ENCODE results near the gene BRSK2.

Gene BRSK2

GRCh38 chr11:1381793-1382425, 7.8 kb upstream of the BRSK2 start:
- Histone ChIP-seq H3K9ac (ENCODE audit: insufficient read length, low read depth) (no peak overlapping the region), H3K4me3 (ENCODE audit: insufficient read length, low read depth) (no peak overlapping the region), H3K36me3 (ENCODE audit: insufficient read depth, insufficient read length, low read length) (no peaks in the 10 kb centered on the region), H3K27me3 (ENCODE audit: insufficient read depth, insufficient read length) (no peaks in the 10 kb centered on the region), H3K4me1 (ENCODE audit: insufficient read depth, insufficient read length) (no peaks in the 10 kb centered on the region), H3K9me3 (ENCODE audit: insufficient read depth, low read length) (no peaks in the 10 kb centered on the region)
- DNase-seq (ENCODE audit: low read depth, low spot score) = no peak
- TF ChIP-seq SUZ12 (IDR thresholded peaks at IDR 0.05; ENCODE audit: extremely low read depth, insufficient read depth, insufficient read length) = no peak
- TF ChIP-seq YY1 (IDR thresholded peaks at IDR 0.05; ENCODE audit: insufficient read depth, insufficient read length) = no peak
- TF ChIP-seq ZNF274 (IDR thresholded peaks at IDR 0.05; ENCODE audit: low read depth, low read length) = no peak

DNA sequence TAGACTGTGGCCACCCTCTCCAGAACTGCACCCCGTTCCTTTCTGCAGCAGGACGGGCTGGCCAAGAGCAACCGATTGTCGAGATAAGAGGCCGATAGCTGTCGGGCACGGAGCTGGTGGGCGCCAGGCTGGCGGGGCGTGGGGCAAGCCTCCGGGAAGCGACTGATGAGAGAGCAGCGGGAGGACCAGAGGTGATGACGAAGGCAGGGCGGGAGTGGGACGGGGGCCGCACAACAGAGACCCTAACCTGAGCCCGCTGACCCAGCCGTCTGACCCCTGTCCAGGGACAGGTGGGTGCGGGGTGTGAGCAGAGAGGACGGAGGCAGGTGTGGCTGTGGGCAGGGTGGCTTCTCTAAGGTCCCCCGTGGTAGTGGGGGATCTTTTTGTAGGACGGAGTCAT, 7.3 kb upstream of the BRSK2 start:
- no peak for TF ChIP-seq SUZ12 (IDR thresholded peaks at IDR 0.05; ENCODE audit: extremely low read depth, insufficient read depth, insufficient read length)
- no peak for TF ChIP-seq ZNF274 (IDR thresholded peaks at IDR 0.05; ENCODE audit: low read depth, low read length)
- TF ChIP-seq YY1 (IDR thresholded peaks at IDR 0.05; ENCODE audit: insufficient read depth, insufficient read length) = no peak
- H3K9ac ChIP-seq (ENCODE audit: insufficient read length, low read depth) = peak overlapping the region; percentile 78
- H3K36me3 ChIP-seq (ENCODE audit: insufficient read depth, insufficient read length, low read length) = no peaks in the 10 kb centered on the region
- H3K4me1 ChIP-seq (ENCODE audit: insufficient read depth, insufficient read length) = peaks cover 2% of the 10 kb centered on the region
- no peak overlapping the region for H3K4me3 ChIP-seq (ENCODE audit: insufficient read length, low read depth)
- H3K9me3 ChIP-seq (ENCODE audit: insufficient read depth, low read length) = no peaks in the 10 kb centered on the region
- no peaks in the 10 kb centered on the region for H3K27me3 ChIP-seq (ENCODE audit: insufficient read depth, insufficient read length)
- DNase-seq (ENCODE audit: low read depth, low spot score) = no peak

- TF ChIP-seq ZNF274 (IDR thresholded peaks at IDR 0.05; ENCODE audit: low read depth, low read length) (no peak), SUZ12 (IDR thresholded peaks at IDR 0.05; ENCODE audit: extremely low read depth, insufficient read depth, insufficient read length) (no peak), YY1 (IDR thresholded peaks at IDR 0.05; ENCODE audit: insufficient read depth, insufficient read length) (no peak)
- peaks cover 8% of the 10 kb centered on the region for H3K4me1 ChIP-seq (ENCODE audit: insufficient read depth, insufficient read length)
- DNase-seq (ENCODE audit: low read depth, low spot score) = peak; percentile 30
- H3K9me3 ChIP-seq (ENCODE audit: insufficient read depth, low read length) = no peaks in the 10 kb centered on the region
- H3K4me3 ChIP-seq (ENCODE audit: insufficient read length, low read depth) = peak overlapping the region; percentile 66
- peak overlapping the region; percentile 78 for H3K9ac ChIP-seq (ENCODE audit: insufficient read length, low read depth)
- H3K36me3 ChIP-seq (ENCODE audit: insufficient read depth, insufficient read length, low read length) = no peaks in the 10 kb centered on the region
- peaks cover 2% of the 10 kb centered on the region for H3K27me3 ChIP-seq (ENCODE audit: insufficient read depth, insufficient read length)
Observed at GRCh38 chr11:1382831-1383607, 6.7 kb upstream of the BRSK2 start.

DNA sequence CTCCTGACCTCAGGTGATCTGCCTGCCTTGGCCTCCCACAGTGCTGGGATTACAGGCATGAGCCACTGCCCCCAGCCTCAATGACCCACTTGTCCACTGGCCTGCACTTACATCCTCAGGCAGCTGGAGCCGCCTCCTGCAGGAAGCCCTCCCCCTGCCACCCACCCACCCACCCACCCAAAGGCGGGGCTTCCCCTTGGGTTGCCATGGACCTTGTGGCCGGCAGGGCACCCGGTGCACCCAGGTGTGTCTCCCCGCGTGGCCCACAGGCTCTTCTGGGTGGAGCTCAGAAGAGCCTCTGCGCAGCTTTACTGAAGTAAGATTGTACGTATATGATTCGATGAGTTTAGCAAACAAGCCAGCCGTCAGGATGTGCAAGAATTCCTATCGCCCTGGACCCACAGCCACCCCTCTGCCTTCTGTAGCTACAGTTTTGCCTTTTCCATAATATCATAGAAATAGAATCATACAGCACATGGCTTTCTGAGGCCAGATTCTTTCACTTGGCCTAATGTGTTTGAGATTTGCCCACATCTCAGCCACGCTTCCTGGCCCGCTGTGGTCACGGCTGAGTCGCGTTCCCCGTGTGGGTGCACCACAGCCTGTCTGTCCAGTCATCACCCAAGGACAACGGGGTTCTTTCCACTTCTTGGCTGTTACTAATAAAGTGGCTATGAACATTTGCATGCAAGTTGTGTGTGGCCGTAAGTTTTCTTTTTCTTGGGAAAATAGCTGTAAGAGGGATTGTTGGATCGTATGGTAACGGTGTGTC, 5.3 kb upstream of the BRSK2 start:
- peaks cover 11% of the 10 kb centered on the region for H3K27me3 ChIP-seq (ENCODE audit: insufficient read depth, insufficient read length)
- no peak for DNase-seq (ENCODE audit: low read depth, low spot score)
- H3K4me3 ChIP-seq (ENCODE audit: insufficient read length, low read depth) = no peak overlapping the region
- H3K36me3 ChIP-seq (ENCODE audit: insufficient read depth, insufficient read length, low read length) = no peaks in the 10 kb centered on the region
- TF ChIP-seq ZNF274 (IDR thresholded peaks at IDR 0.05; ENCODE audit: low read depth, low read length) = no peak
- TF ChIP-seq YY1 (IDR thresholded peaks at IDR 0.05; ENCODE audit: insufficient read depth, insufficient read length) = no peak
- no peak for TF ChIP-seq SUZ12 (IDR thresholded peaks at IDR 0.05; ENCODE audit: extremely low read depth, insufficient read depth, insufficient read length)
- no peak overlapping the region for H3K9ac ChIP-seq (ENCODE audit: insufficient read length, low read depth)
- H3K4me1 ChIP-seq (ENCODE audit: insufficient read depth, insufficient read length) = peaks cover 12% of the 10 kb centered on the region
- no peaks in the 10 kb centered on the region for H3K9me3 ChIP-seq (ENCODE audit: insufficient read depth, low read length)

DNA sequence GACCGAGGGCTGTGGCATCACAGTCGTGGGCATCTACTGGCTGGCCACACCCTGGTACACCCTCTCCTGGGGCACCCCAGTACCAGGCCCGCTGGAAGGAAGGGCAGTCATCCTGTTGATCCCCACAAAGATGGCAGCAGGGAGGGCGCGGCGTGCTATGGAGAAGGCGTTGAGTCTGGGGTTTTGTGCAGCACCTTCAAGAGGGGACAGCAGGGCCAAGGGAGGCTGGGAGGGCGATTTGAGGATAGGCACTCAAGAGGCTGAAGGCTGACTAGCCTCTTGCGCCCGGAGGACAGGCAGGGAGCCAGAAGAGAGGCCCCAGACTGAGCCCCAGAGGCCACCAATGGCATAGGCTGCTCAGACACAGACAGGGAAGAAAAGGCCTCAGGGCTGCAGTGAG, 2.2 kb upstream of the BRSK2 start:
- H3K4me3 ChIP-seq (ENCODE audit: insufficient read length, low read depth) = no peak overlapping the region
- H3K36me3 ChIP-seq (ENCODE audit: insufficient read depth, insufficient read length, low read length) = no peaks in the 10 kb centered on the region
- H3K4me1 ChIP-seq (ENCODE audit: insufficient read depth, insufficient read length) = peaks cover 15% of the 10 kb centered on the region
- peaks cover 28% of the 10 kb centered on the region for H3K27me3 ChIP-seq (ENCODE audit: insufficient read depth, insufficient read length)
- no peaks in the 10 kb centered on the region for H3K9me3 ChIP-seq (ENCODE audit: insufficient read depth, low read length)
- TF ChIP-seq YY1 (IDR thresholded peaks at IDR 0.05; ENCODE audit: insufficient read depth, insufficient read length) (no peak), SUZ12 (IDR thresholded peaks at IDR 0.05; ENCODE audit: extremely low read depth, insufficient read depth, insufficient read length) (no peak), ZNF274 (IDR thresholded peaks at IDR 0.05; ENCODE audit: low read depth, low read length) (no peak)
- no peak for DNase-seq (ENCODE audit: low read depth, low spot score)
- H3K9ac ChIP-seq (ENCODE audit: insufficient read length, low read depth) = peak overlapping the region; percentile 98

- H3K36me3 ChIP-seq (ENCODE audit: insufficient read depth, insufficient read length, low read length) = no peaks in the 10 kb centered on the region
- H3K27me3 ChIP-seq (ENCODE audit: insufficient read depth, insufficient read length) = peaks cover 28% of the 10 kb centered on the region
- DNase-seq (ENCODE audit: low read depth, low spot score) = no peak
- TF ChIP-seq SUZ12 (IDR thresholded peaks at IDR 0.05; ENCODE audit: extremely low read depth, insufficient read depth, insufficient read length) = no peak
- no peak for TF ChIP-seq YY1 (IDR thresholded peaks at IDR 0.05; ENCODE audit: insufficient read depth, insufficient read length)
- TF ChIP-seq ZNF274 (IDR thresholded peaks at IDR 0.05; ENCODE audit: low read depth, low read length) = no peak
- H3K9ac ChIP-seq (ENCODE audit: insufficient read length, low read depth) = peak overlapping the region; percentile 98
- peaks cover 15% of the 10 kb centered on the region for H3K4me1 ChIP-seq (ENCODE audit: insufficient read depth, insufficient read length)
- peak overlapping the region; percentile 83 for H3K4me3 ChIP-seq (ENCODE audit: insufficient read length, low read depth)
- no peaks in the 10 kb centered on the region for H3K9me3 ChIP-seq (ENCODE audit: insufficient read depth, low read length)
Observed at GRCh38 chr11:1387961-1388762, 1.6 kb upstream of the BRSK2 start.
